Esophagus squamous epithelium (tissue), 4 donors: ENCODE measurements around the gene HDAC8.

Source experiments
- CTCF ChIP-seq, 6 experiments: fragments of 450-650 bp in 4 of 6; fragments of 200-600 bp in 2 of 6; sonication (generic) in 2 of 6; IDR thresholded peaks; one replicate each; pipeline ENCODE4 v1.5.1; 2016 to 2019; ENCODE audit warnings: antibody characterized with exemption in 6 of 6, mild to moderate bottlenecking in 4 of 6, moderate library complexity in 4 of 6
- POLR2A ChIP-seq, 4 donors: fragments of 450-650 bp; IDR thresholded peaks; one replicate each; pipeline ENCODE4 v1.6.1; 2017; ENCODE audit warnings: antibody characterized with exemption in 4 of 4, mild to moderate bottlenecking in 4 of 4, moderate library complexity in 3 of 4

GRCh38 chrX:72372735-72373134 is 199.9 kb downstream of the HDAC8 start:
- TF ChIP-seq POLR2A (IDR thresholded peaks at IDR 0.05) (no peak), CTCF (IDR thresholded peaks at IDR 0.05) (no peak)
